B cell (primary cell): ENCODE measurements around the gene TTYH1. TPM values are rescaled to one million over a fixed set of nuclear protein-coding genes. Genes with fewer than 3 reads are reported as not detected.

ENCODE experiments used
- ATAC-seq: fragments of 200-7000 bp; cut with Tn5 transposase; one replicate; pipeline ENCODE4 v1.10.0; 2021; ENCODE audit warnings: low read depth, mild to moderate bottlenecking, moderate number of reproducible peaks, moderate library complexity
- CTCF ChIA-PET: fragments of 350-600 bp; sonication (Branson Sonifier 250); formaldehyde crosslinking; loops from one replicate; lab custom pipeline; 2021; ENCODE audit warnings: antibody characterized with exemption, inconsistent platforms; lab: Charles Lee
- POLR2A ChIA-PET: fragments of 350-600 bp; sonication (Branson Sonifier 250); formaldehyde crosslinking; loops from one replicate; lab custom pipeline; 2021; ENCODE audit warnings: antibody characterized with exemption; lab: Charles Lee
- DNase-seq: peaks from one replicate; pipeline ENCODE4 v3.0.0; 2013
- H2AFZ ChIP-seq: 2 replicates; pipeline ENCODE4 v1.6.1; 2012; ENCODE audit warnings: mild to moderate bottlenecking, low read depth, low read length; ENCODE audit not compliant: insufficient read depth, poor library complexity, severe bottlenecking
- H3K27ac ChIP-seq, 2 donors: 1 replicate in 1 of 2; 2 replicates in 1 of 2; pipeline ENCODE4 v1.5.1; 2012 to 2013; ENCODE audit warnings: low read length in 2 of 2, mild to moderate bottlenecking in 2 of 2, moderate library complexity in 1 of 2
- H3K27me3 ChIP-seq, 4 experiments: fragments of 200-600 bp in 1 of 4; sonication (generic) in 1 of 4; replicated peaks in 1 of 4; 1 replicate in 2 of 4; 2 replicates in 2 of 4; pipeline versions ENCODE4 v1.6.1 to v1.7.0; 2013 to 2016; ENCODE audit warnings: low read length in 3 of 4, mild to moderate bottlenecking in 2 of 4, mixed read lengths in 1 of 4, moderate library complexity in 1 of 4; ENCODE audit not compliant: insufficient read depth in 4 of 4, control insufficient read depth in 3 of 4; ENCODE audit errors: control extremely low read depth in 1 of 4
- H3K36me3 ChIP-seq, 2 experiments: replicated peaks in 1 of 2; 1 replicate in 1 of 2; 2 replicates in 1 of 2; pipeline versions ENCODE4 v1.6.1 to v1.7.1; 2013; ENCODE audit warnings: low read length in 1 of 2; ENCODE audit not compliant: insufficient read depth in 2 of 2, control insufficient read depth in 1 of 2; ENCODE audit errors: control extremely low read depth in 1 of 2, extremely low read depth in 1 of 2
- H3K4me1 ChIP-seq, 2 donors: fragments of 200-600 bp in 1 of 2; sonication (generic) in 1 of 2; 1 replicate in 1 of 2; 2 replicates in 1 of 2; pipeline versions ENCODE4 v1.5.1 to v1.6.1; 2013 to 2017; ENCODE audit warnings: low read length in 2 of 2; ENCODE audit not compliant: control insufficient read depth in 2 of 2, insufficient read depth in 2 of 2
- H3K4me2 ChIP-seq: replicated peaks from 2 replicates; pipeline ENCODE3; 2012; ENCODE audit warnings: mild to moderate bottlenecking, low read depth, low read length; ENCODE audit not compliant: poor library complexity, severe bottlenecking
- H3K4me3 ChIP-seq, 5 experiments: fragments of 200-600 bp in 1 of 5; sonication (generic) in 1 of 5; 1 replicate in 3 of 5; 2 replicates in 2 of 5; pipeline versions ENCODE4 v1.5.1 to v1.7.0; 2011 to 2016; ENCODE audit warnings: low read length in 4 of 5, mild to moderate bottlenecking in 4 of 5, low read depth in 2 of 5, control low read depth in 1 of 5, moderate library complexity in 1 of 5; ENCODE audit not compliant: insufficient read depth in 1 of 5; ENCODE audit errors: control extremely low read depth in 1 of 5, extremely low read depth in 1 of 5
- H3K79me2 ChIP-seq: fragments of 200-600 bp; sonication (generic); one replicate; pipeline ENCODE4 v1.6.0; 2016; ENCODE audit warnings: low read length; ENCODE audit not compliant: control insufficient read depth, insufficient read depth
- H3K9ac ChIP-seq: fragments of 200-600 bp; sonication (generic); 2 replicates; pipeline ENCODE4 v1.6.1; 2017; ENCODE audit warnings: mild to moderate bottlenecking, low read length, moderate library complexity
- H3K9me3 ChIP-seq, 3 donors: one replicate each; pipeline versions ENCODE4 v1.6.1 to v1.7.1; 2013; ENCODE audit warnings: low read length in 2 of 3; ENCODE audit not compliant: control insufficient read depth in 2 of 3, insufficient read depth in 1 of 3; ENCODE audit errors: control extremely low read depth in 1 of 3
- H4K20me1 ChIP-seq: 2 replicates; pipeline ENCODE4 v1.6.0; 2012; ENCODE audit warnings: mild to moderate bottlenecking, low read length; ENCODE audit not compliant: insufficient read depth, control insufficient read depth, poor library complexity, severe bottlenecking
- H3K27ac Mint-ChIP-seq: one replicate; pipeline ENCODE4 v1.8.0; 2021; ENCODE audit warnings: mixed read lengths
- H3K27me3 Mint-ChIP-seq: one replicate; pipeline ENCODE4 v1.8.0; 2021; ENCODE audit warnings: mixed read lengths
- H3K4me1 Mint-ChIP-seq: one replicate; pipeline ENCODE4 v1.8.0; 2021; ENCODE audit warnings: mixed read lengths
- H3K4me3 Mint-ChIP-seq: one replicate; pipeline ENCODE4 v1.8.0; 2021; ENCODE audit warnings: mixed read lengths
- H3K9me3 Mint-ChIP-seq: one replicate; pipeline ENCODE4 v1.8.0; 2022; ENCODE audit warnings: mixed read lengths; ENCODE audit not compliant: insufficient read depth
- CTCF ChIP-seq: fragments of 200-600 bp; IDR thresholded peaks from one replicate; pipeline ENCODE4 v1.8.0; 2022; ENCODE audit warnings: antibody characterized with exemption, mild to moderate bottlenecking
- EZH2 ChIP-seq: IDR thresholded peaks from 2 replicates; pipeline ENCODE4 v1.6.1; 2012; ENCODE audit warnings: borderline replicate concordance, low read depth, mild to moderate bottlenecking, moderate library complexity, low read length; ENCODE audit not compliant: insufficient read depth, poor library complexity, severe bottlenecking
- WGBS: methylation state at CpG from one replicate; pipeline ENCODE4 v1.1.5; 2013; ENCODE audit warnings: missing lambda C conversion rate; ENCODE audit not compliant: insufficient coverage; 5-methylcytosine and 5-hydroxymethylcytosine counted together
- intact Hi-C: fragments of 100-400 bp; cut with micrococcal nuclease; formaldehyde crosslinking; loops from one replicate; pipeline ENCODE4 v1.10.0; 2022
- polyA plus RNA-seq: library from polyadenylated mRNA; depleted of rRNA; stranded (reverse); fragments of >200 nt; gene quantifications from 2 replicates; pipeline ENCODE4 v1.2.3, GENCODE V29; 2012
- total RNA-seq, 2 donors: library from RNA; stranded (reverse); fragments of 120-200 nt in 1 of 2; gene quantifications; 1 replicate in 1 of 2; 2 replicates in 1 of 2; pipeline versions ENCODE4 v1.2.3 to v1.2.4, GENCODE V29; 2013 to 2022

TTYH1 gene
- total and polyA plus RNA-seq, 2 donors (not counting 1 experiment from before 2014, with no cell fraction given), result not detected

- ATAC-seq (no peak), DNase-seq (no peak)
- Histone ChIP-seq H3K9me3 (no peaks in the 10 kb centered on the region), H3K4me1 (peaks cover 16 to 17% of the 10 kb centered on the region in 2 donors), H3K27ac (no peak overlapping the region), H4K20me1 (peaks cover 100% of the 10 kb centered on the region), H3K4me3 (no peak overlapping the region), H3K36me3 (peaks cover 1 to 95% of the 10 kb centered on the region in 2 experiments), H2AFZ (no peak overlapping the region), H3K79me2 (peaks cover 93% of the 10 kb centered on the region), H3K9ac (no peak overlapping the region), H3K4me2 (no peak overlapping the region), H3K27me3 (no peaks in the 10 kb centered on the region)
- Mint-ChIP-seq H3K9me3 (no peaks in the 10 kb centered on the region), H3K27ac (no peak overlapping the region), H3K4me3 (no peak overlapping the region), H3K27me3 (no peaks in the 10 kb centered on the region), H3K4me1 (peaks cover 29% of the 10 kb centered on the region)
- intact Hi-C loops, result no loop called here
- TF ChIP-seq CTCF (no peak), EZH2 (no peak)
- ChIA-PET POLR2A (no interaction called here), CTCF (no interaction called here)
- 97% methylated on average over 33 of the region's 33 CpGs for WGBS
Measured at GRCh38 chr19:54454781-54455675, 39.8 kb downstream of the TTYH1 start.

GRCh38 chr19:54455786-54456422 lies 40.6 kb downstream of the TTYH1 start:
- no peak overlapping the region for H3K4me3 ChIP-seq
- H3K27me3 Mint-ChIP-seq, result no peaks in the 10 kb centered on the region
- no peak overlapping the region for H3K27ac Mint-ChIP-seq
- H3K79me2 ChIP-seq, result peaks cover 84% of the 10 kb centered on the region
- no peak overlapping the region for H3K27ac ChIP-seq
- no peak for TF ChIP-seq EZH2
- TF ChIP-seq CTCF, result no peak
- no peak overlapping the region for H3K4me3 Mint-ChIP-seq
- POLR2A ChIA-PET, result no interaction called here
- no peak overlapping the region for H3K4me2 ChIP-seq
- no peaks in the 10 kb centered on the region for H3K9me3 Mint-ChIP-seq
- CTCF ChIA-PET, result no interaction called here
- H3K4me1 ChIP-seq, result peaks cover 7 to 8% of the 10 kb centered on the region in 2 donors
- 97% methylated on average over 28 of the region's 40 CpGs for WGBS
- no peaks in the 10 kb centered on the region for H3K27me3 ChIP-seq
- no peak overlapping the region for H3K9ac ChIP-seq
- H4K20me1 ChIP-seq, result peaks cover 99% of the 10 kb centered on the region
- peaks cover 1 to 97% of the 10 kb centered on the region in 2 experiments for H3K36me3 ChIP-seq
- ATAC-seq (no peak), DNase-seq (no peak)
- H3K9me3 ChIP-seq, result no peaks in the 10 kb centered on the region
- peaks cover 20% of the 10 kb centered on the region for H3K4me1 Mint-ChIP-seq
- no peak overlapping the region for H2AFZ ChIP-seq
- intact Hi-C loops, result no loop called here
